Kidney (tissue), 14 donors: ENCODE results near the gene SEMA5A. TPM values are rescaled to one million over a fixed set of nuclear protein-coding genes. Genes with fewer than 3 reads are reported as not detected.

Source experiments
- DNase-seq, 5 donors: peaks; one replicate each; pipeline ENCODE4 v3.0.0-alpha.2; 2013 to 2020
- FAIRE-seq: peaks from 2 replicates; lab custom pipeline; 2012; peaks lifted over from hg19 to GRCh38; lab: Jason Lieb, UNC
- H3K27ac ChIP-seq, 2 donors: one replicate each; pipeline ENCODE4 v1.7.0; 2013; ENCODE audit warnings: low read depth in 2 of 2, low read length in 2 of 2, inconsistent platforms in 1 of 2
- H3K27me3 ChIP-seq: one replicate; pipeline ENCODE4 v1.7.1; 2013; ENCODE audit warnings: low read length, inconsistent platforms; ENCODE audit not compliant: control insufficient read depth, insufficient read depth
- H3K36me3 ChIP-seq, 3 donors: one replicate each; pipeline versions ENCODE4 v1.7.0 to v1.7.1; 2013; ENCODE audit warnings: low read length in 3 of 3, control low read depth in 1 of 3, inconsistent platforms in 1 of 3; ENCODE audit not compliant: insufficient read depth in 3 of 3, control insufficient read depth in 2 of 3
- H3K4me1 ChIP-seq, 3 donors: one replicate each; pipeline versions ENCODE4 v1.7.0 to v1.7.1; 2013; ENCODE audit warnings: low read length in 3 of 3, inconsistent platforms in 1 of 3, low read depth in 1 of 3; ENCODE audit not compliant: control insufficient read depth in 2 of 3, insufficient read depth in 2 of 3
- H3K4me3 ChIP-seq, 3 donors: one replicate each; pipeline versions ENCODE4 v1.7.0 to v1.8.1; 2013; ENCODE audit warnings: low read length in 3 of 3, control low read depth in 1 of 3, inconsistent platforms in 1 of 3
- H3K9ac ChIP-seq, 3 donors: one replicate each; pipeline versions ENCODE4 v1.7.0 to v1.7.1; 2013; ENCODE audit warnings: low read length in 3 of 3, control low read depth in 1 of 3, inconsistent platforms in 1 of 3
- H3K9me3 ChIP-seq, 3 donors: one replicate each; pipeline versions ENCODE4 v1.7.0 to v1.7.1; 2013; ENCODE audit warnings: low read length in 3 of 3, control low read depth in 1 of 3, inconsistent platforms in 1 of 3; ENCODE audit not compliant: control insufficient read depth in 2 of 3, insufficient read depth in 1 of 3
- CTCF ChIP-seq: IDR thresholded peaks from 3 replicates; pipeline ENCODE4 v1.5.1; 2012; ENCODE audit warnings: mild to moderate bottlenecking, moderate library complexity, borderline replicate concordance; ENCODE audit not compliant: insufficient read depth; ENCODE audit errors: extremely low read depth
- intact Hi-C: fragments of 100-400 bp; cut with DNase I; formaldehyde crosslinking; loops from one replicate; pipeline ENCODE4 v1.11.1; 2022
- polyA plus RNA-seq: library from polyadenylated mRNA; stranded (reverse); fragments of 350-450 nt; fragmentation: Illumina TruSeq; extraction: RNeasy Lipid Tissue Mini Kit (QIAGEN cat#74804); gene quantifications from one replicate; pipeline ENCODE4 v1.2.3, GENCODE V29; 2014; ENCODE audit warnings: low read depth, low replicate concordance; ENCODE audit not compliant: insufficient read depth
- total RNA-seq: library from RNA; stranded (reverse); fragmentation: NEBNext Ultra II Directional; extraction: Animal tissue kit (Norgen Biotek cat#: 25700); gene quantifications from one replicate; pipeline ENCODE4 v1.2.1, GENCODE V29; 2021
- donor health status: control.
- donor health status: control.
- donor health status: control.
- donor health status: control.
- donor health status: control.
- donor health status: DM: yes; HTN: yes; CAD: no.
- donor health status: Normal renal cell carcinoma (clear cell type).

SEMA5A gene
- total and polyA plus RNA-seq, 2 donors from 2014 or later, result 7.9 to 23.3 TPM

DNA sequence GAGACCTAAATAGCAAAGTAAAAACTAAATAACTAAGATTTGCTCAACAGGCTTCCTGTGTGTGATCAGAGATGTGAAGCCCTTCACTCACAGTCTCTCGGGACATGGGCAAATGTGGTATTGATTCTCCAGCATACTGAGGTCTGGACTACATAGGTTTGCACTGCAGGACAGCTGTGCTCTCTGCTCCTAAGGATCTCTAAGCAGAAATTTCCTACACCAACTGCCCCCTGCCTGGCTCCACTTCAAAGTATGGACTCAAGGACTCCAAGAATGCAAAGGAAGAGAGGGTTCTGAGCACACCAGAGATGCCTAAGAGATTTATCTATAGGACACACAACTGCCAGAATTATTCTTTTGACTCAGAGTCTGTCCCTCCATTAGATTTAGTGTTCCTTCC lies 487.2 kb downstream of the SEMA5A start:
- no peak for FAIRE-seq

GRCh38 chr5:9058161-9058560 lies 487.7 kb downstream of the SEMA5A start:
- no peaks in the 10 kb centered on the region for H3K27me3 ChIP-seq
- no peak for DNase-seq
- intact Hi-C loops, result no loop called here
- H3K4me3 ChIP-seq, result no peak overlapping the region
- H3K36me3 ChIP-seq, result no peaks in the 10 kb centered on the region
- H3K9ac ChIP-seq, result no peak overlapping the region
- H3K27ac ChIP-seq, result no peak overlapping the region
- no peak for TF ChIP-seq CTCF
- H3K9me3 ChIP-seq, result no peaks in the 10 kb centered on the region
- no peak for FAIRE-seq
- H3K4me1 ChIP-seq, result no peaks in the 10 kb centered on the region

More for the DNA sequence above, 487.2 kb downstream of the SEMA5A start:
- Histone ChIP-seq H3K4me3 (no peak overlapping the region), H3K4me1 (no peaks in the 10 kb centered on the region), H3K27me3 (no peaks in the 10 kb centered on the region), H3K36me3 (no peaks in the 10 kb centered on the region), H3K27ac (no peak overlapping the region), H3K9ac (no peak overlapping the region), H3K9me3 (no peaks in the 10 kb centered on the region)
- TF ChIP-seq CTCF, result no peak
- intact Hi-C loops, result no loop called here
- no peak for DNase-seq

DNA sequence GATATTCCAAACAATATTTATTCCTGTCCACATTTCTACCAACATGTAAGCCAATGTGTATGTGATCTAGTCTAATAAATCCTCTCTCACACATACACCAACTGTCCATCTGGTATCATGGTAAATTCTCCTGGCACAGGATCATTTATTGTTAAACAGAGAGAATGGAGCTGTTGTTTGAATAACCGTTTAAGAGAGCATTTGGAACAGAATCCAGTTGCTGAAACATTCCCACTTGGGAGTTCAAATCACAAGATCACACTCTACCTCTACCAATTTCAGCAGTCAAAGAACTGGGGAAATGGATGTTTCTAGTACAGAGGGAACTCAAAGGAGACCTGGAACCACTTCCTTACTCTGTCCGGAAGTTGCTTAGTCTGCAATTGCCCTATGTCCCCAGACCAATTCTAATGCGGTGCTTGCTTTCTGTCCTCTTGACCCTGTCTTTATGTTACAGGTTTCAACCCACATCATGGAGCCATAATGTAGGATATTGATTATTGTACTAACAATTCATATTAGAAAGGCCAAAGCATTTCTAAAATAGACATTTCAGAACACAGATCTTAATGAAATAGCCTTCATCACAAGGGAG lies 488.4 kb downstream of the SEMA5A start:
- no peak overlapping the region for H3K9ac ChIP-seq
- no peak overlapping the region for H3K27ac ChIP-seq
- H3K27me3 ChIP-seq, result no peaks in the 10 kb centered on the region
- intact Hi-C loops, result no loop called here
- H3K4me3 ChIP-seq, result no peak overlapping the region
- H3K9me3 ChIP-seq, result no peaks in the 10 kb centered on the region
- no peaks in the 10 kb centered on the region for H3K4me1 ChIP-seq
- FAIRE-seq, result no peak
- DNase-seq, result no peak
- TF ChIP-seq CTCF, result no peak
- H3K36me3 ChIP-seq, result no peaks in the 10 kb centered on the region

DNA sequence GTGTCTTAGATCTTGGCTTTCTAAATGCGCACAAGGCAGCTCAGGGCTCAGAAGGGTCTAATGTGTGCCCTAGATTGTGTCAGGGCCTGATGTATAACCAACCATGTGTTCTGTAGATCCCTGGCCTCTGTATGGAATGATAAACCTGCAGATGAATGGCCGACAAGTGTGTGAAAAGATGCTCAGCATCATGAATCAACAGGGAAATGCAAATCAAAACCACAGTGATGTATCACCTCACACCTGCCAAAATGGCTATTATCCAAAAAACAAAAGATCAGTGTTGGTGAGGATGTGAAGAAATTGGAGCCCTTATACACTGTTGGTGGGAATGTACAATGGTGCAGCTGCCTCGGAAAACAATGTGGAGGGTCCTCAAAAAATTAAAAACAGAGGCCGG lies 489.8 kb downstream of the SEMA5A start:
- H3K27ac ChIP-seq, result no peak overlapping the region
- DNase-seq, result no peak
- no peaks in the 10 kb centered on the region for H3K4me1 ChIP-seq
- FAIRE-seq, result no peak
- H3K27me3 ChIP-seq, result no peaks in the 10 kb centered on the region
- TF ChIP-seq CTCF, result no peak
- intact Hi-C loops, result no loop called here
- H3K36me3 ChIP-seq, result no peaks in the 10 kb centered on the region
- no peak overlapping the region for H3K9ac ChIP-seq
- no peak overlapping the region for H3K4me3 ChIP-seq
- H3K9me3 ChIP-seq, result no peaks in the 10 kb centered on the region
